GM23338 (cell line): ENCODE results near the gene SH3BGRL. TPM values are rescaled to one million over a fixed set of nuclear protein-coding genes. Genes with fewer than 3 reads are reported as not detected.
A peak's percentile ranks its signal among the peaks of the same experiment; 100 is the strongest.

Experiments
- ATAC-seq: fragments of 200-7000 bp; cut with Tn5 transposase; 3 replicates; pipeline ENCODE4 v1.9.1; 2020
- DNase-seq: peaks from one replicate; pipeline ENCODE4 v3.0.0-alpha.2; 2015; ENCODE audit warnings: low spot score
- H2AFZ ChIP-seq: fragments of 200-600 bp; sonication (generic); 2 replicates; pipeline ENCODE4 v1.8.0; 2016; ENCODE audit warnings: antibody characterized with exemption, mild to moderate bottlenecking, moderate library complexity
- H3F3A ChIP-seq: fragments of 200-600 bp; sonication (generic); replicated peaks from 2 replicates; pipeline ENCODE4 v1.8.0; 2017; ENCODE audit warnings: antibody characterized with exemption, mixed run types, low read depth
- H3K27ac ChIP-seq: fragments of 200-600 bp; sonication (generic); 2 replicates; pipeline ENCODE4 v1.6.1; 2016; ENCODE audit warnings: low read depth
- H3K27me3 ChIP-seq: fragments of 200-600 bp; sonication (generic); 2 replicates; pipeline ENCODE4 v1.8.0; 2016; ENCODE audit warnings: mild to moderate bottlenecking, mixed run types, moderate library complexity; ENCODE audit not compliant: insufficient read depth
- H3K36me3 ChIP-seq: fragments of 200-600 bp; sonication (generic); 2 replicates; pipeline ENCODE4 v1.8.0; 2016; ENCODE audit warnings: mild to moderate bottlenecking; ENCODE audit not compliant: insufficient read depth
- H3K4me1 ChIP-seq: fragments of 200-600 bp; sonication (generic); 2 replicates; pipeline ENCODE4 v1.8.0; 2016; ENCODE audit warnings: mild to moderate bottlenecking, moderate library complexity; ENCODE audit not compliant: insufficient read depth
- H3K4me2 ChIP-seq: fragments of 200-600 bp; sonication (generic); 2 replicates; pipeline ENCODE4 v1.7.1; 2017; ENCODE audit warnings: mixed run types
- H3K4me3 ChIP-seq: fragments of 200-600 bp; sonication (generic); 2 replicates; pipeline ENCODE4 v1.6.1; 2016; ENCODE audit warnings: mixed run types
- H3K79me2 ChIP-seq: fragments of 200-600 bp; sonication (generic); replicated peaks from 2 replicates; pipeline ENCODE4 v1.8.0; 2017; ENCODE audit warnings: mild to moderate bottlenecking; ENCODE audit not compliant: insufficient read depth
- H3K9me2 ChIP-seq: fragments of 200-600 bp; sonication (generic); 2 replicates; pipeline ENCODE4 v1.8.0; 2017; ENCODE audit not compliant: insufficient read depth
- H4K20me1 ChIP-seq: fragments of 200-600 bp; sonication (generic); replicated peaks from 2 replicates; pipeline ENCODE4 v1.8.0; 2017; ENCODE audit warnings: mild to moderate bottlenecking; ENCODE audit not compliant: insufficient read depth
- H3K27ac Mint-ChIP-seq: 2 replicates; pipeline ENCODE4 v1.8.0; 2020; ENCODE audit warnings: inconsistent platforms, mild to moderate bottlenecking, moderate library complexity, mixed read lengths
- H3K27me3 Mint-ChIP-seq: 3 replicates; pipeline ENCODE4 v1.8.0; 2022; ENCODE audit warnings: low read depth, mild to moderate bottlenecking, moderate library complexity, mixed read lengths, inconsistent platforms; ENCODE audit not compliant: insufficient read depth, poor library complexity
- H3K36me3 Mint-ChIP-seq: 3 replicates; pipeline ENCODE4 v1.8.0; 2021; ENCODE audit warnings: low read depth, mild to moderate bottlenecking, inconsistent platforms, moderate library complexity, mixed read lengths
- H3K4me1 Mint-ChIP-seq: 3 replicates; pipeline ENCODE4 v1.8.0; 2020; ENCODE audit warnings: mild to moderate bottlenecking, inconsistent platforms, mixed read lengths
- H3K4me3 Mint-ChIP-seq: 3 replicates; pipeline ENCODE4 v1.8.0; 2021; ENCODE audit warnings: moderate library complexity, mild to moderate bottlenecking, inconsistent platforms, mixed read lengths
- H3K9me3 Mint-ChIP-seq: 3 replicates; pipeline ENCODE4 v1.8.0; 2020; ENCODE audit warnings: moderate library complexity, mild to moderate bottlenecking, inconsistent platforms, mixed read lengths
- EZH2 ChIP-seq: fragments of 200-600 bp; sonication (generic); IDR thresholded peaks from one replicate; pipeline ENCODE4 v1.8.0; 2017; ENCODE audit warnings: antibody characterized with exemption, mild to moderate bottlenecking, low read depth; ENCODE audit not compliant: unreplicated experiment
- NANOG ChIP-seq: IDR thresholded peaks from 2 replicates; pipeline ENCODE4 v1.6.1; 2016; ENCODE audit warnings: antibody characterized with exemption, borderline replicate concordance
- POLR2AphosphoS5 ChIP-seq: IDR thresholded peaks from 2 replicates; pipeline ENCODE4 v1.6.1; 2016; ENCODE audit warnings: antibody characterized with exemption, low read depth
- STAT1 ChIP-seq: IDR thresholded peaks from one replicate; pipeline ENCODE4 v1.6.1; 2016; ENCODE audit warnings: antibody characterized with exemption; ENCODE audit not compliant: unreplicated experiment
- ZNF331 ChIP-seq: fragments of 250-450 bp; sonication (Bioruptor Pico); IDR thresholded peaks from 2 replicates; pipeline ENCODE4 v1.5.0; 2020; ENCODE audit warnings: low read depth, mild to moderate bottlenecking, moderate library complexity
- polyA plus RNA-seq: library from polyadenylated mRNA; unstranded; fragments of >200 nt; fragmentation: Nextera tagmentation; extraction: Ambion mirVana; gene quantifications from 2 replicates; pipeline ENCODE4 v1.2.1, GENCODE V29; 2016
- total RNA-seq: library from RNA; depleted of rRNA; stranded (reverse); fragments of >200 nt; shearing (Covaris generic); gene quantifications from 2 replicates; pipeline ENCODE4 v1.2.3, GENCODE V29; 2014
- TF ChIP-seq, protein P1 (sequence below): IDR thresholded peaks from 2 replicates; pipeline ENCODE4 v1.6.1; 2016; ENCODE audit warnings: antibody characterized with exemption
- TF ChIP-seq, protein P2 (sequence below): IDR thresholded peaks from one replicate; pipeline ENCODE4 v1.6.1; 2018; ENCODE audit warnings: antibody characterized with exemption; ENCODE audit not compliant: unreplicated experiment
- TF ChIP-seq, protein P3 (sequence below): fragments of 250-450 bp; sonication (Bioruptor Pico); IDR thresholded peaks from 2 replicates; pipeline ENCODE4 v1.5.0; 2020; ENCODE audit warnings: mild to moderate bottlenecking, moderate library complexity

The SH3BGRL gene
- total and polyA plus RNA-seq, 2 experiments from 2014 or later = 60.8 to 61.1 TPM

DNA sequence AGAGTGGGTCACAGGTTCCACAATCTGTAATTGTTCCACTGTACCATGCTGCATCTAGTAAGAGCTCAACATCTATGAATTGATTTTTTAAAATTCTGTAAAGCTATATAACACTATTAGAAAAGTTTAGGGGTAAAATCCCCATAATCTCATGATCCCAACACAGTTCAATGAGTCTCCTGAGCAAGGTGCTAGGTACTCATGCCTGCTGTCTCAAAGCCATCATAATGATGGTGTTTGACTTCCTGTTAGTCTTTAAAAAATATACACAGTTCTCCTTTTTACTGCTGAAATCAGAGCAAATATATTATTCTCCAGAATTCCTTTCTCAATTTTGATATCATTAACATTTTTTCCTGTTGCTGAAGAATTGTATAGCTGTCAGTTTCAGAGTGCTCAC is 55.9 kb downstream of the SH3BGRL start:
- no peaks in the 10 kb centered on the region for H3K9me2 ChIP-seq
- Mint-ChIP-seq H3K4me1 (peaks cover 42% of the 10 kb centered on the region; the same call in 2 of the 3 replicates), H3K27ac (0 out of 2 replicates have a peak overlapping the region, but pooled peaks have one; percentile 59), H3K9me3 (no peaks in the 10 kb centered on the region), H3K4me3 (no peak overlapping the region), H3K36me3 (no peaks in the 10 kb centered on the region), H3K27me3 (no peaks in the 10 kb centered on the region)
- peaks cover 42% of the 10 kb centered on the region for H3K4me1 ChIP-seq
- no peaks in the 10 kb centered on the region for H3K27me3 ChIP-seq
- ATAC-seq (no peak), DNase-seq (no peak)
- H2AFZ ChIP-seq = no peak overlapping the region
- no peaks in the 10 kb centered on the region for H4K20me1 ChIP-seq
- H3K27ac ChIP-seq = no peak overlapping the region
- H3K36me3 ChIP-seq = no peaks in the 10 kb centered on the region
- H3K79me2 ChIP-seq = no peaks in the 10 kb centered on the region; the same call in 1 of the 2 replicates
- no peaks in the 10 kb centered on the region for H3F3A ChIP-seq
- no peak overlapping the region for H3K4me3 ChIP-seq
- no peak overlapping the region for H3K4me2 ChIP-seq
- TF ChIP-seq EZH2 (no peak), STAT1 (no peak), POLR2AphosphoS5 (no peak), NANOG (no peak)

DNA sequence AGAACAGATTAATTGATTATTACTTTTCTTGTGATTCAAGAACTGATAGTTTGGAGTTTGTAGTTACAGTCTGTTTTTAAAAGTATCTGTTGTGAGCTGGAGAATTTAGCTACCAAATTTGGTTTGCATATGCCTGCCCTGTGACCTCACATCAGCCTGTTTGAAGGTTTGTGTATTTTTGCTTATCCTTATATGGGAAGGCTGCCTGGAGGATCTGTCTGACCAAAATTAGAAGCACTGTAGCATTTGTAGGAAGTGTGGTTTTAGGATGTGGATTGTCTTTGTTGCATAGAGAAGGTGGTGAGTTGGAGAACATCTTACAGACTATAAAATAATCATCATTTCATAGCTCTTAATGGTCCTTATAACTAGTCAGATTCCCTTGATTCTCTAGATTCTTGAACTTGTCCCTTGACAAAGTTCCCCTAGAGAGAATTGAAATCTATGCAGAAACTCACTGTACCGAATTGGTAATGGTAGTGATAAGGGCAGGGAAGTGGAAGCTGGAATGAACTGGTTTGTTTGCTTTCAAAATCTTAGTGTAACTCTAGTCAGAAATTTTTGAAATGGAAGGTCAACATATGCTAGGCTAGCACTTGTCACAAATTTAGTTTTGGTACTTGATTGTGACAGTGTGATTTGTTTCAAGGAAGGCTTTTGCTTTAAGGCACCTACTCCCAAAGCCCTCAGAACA is 57.3 kb downstream of the SH3BGRL start:
- Histone ChIP-seq H4K20me1 (no peaks in the 10 kb centered on the region), H2AFZ (no peak overlapping the region), H3K36me3 (no peaks in the 10 kb centered on the region), H3K9me2 (no peaks in the 10 kb centered on the region), H3K4me1 (peaks cover 50% of the 10 kb centered on the region), H3K79me2 (no peaks in the 10 kb centered on the region; the same call in 1 of the 2 replicates), H3K27me3 (no peaks in the 10 kb centered on the region), H3K4me3 (no peak overlapping the region), H3F3A (no peaks in the 10 kb centered on the region), H3K4me2 (peak overlapping the region; percentile 69), H3K27ac (peak overlapping the region; percentile 35)
- ATAC-seq = no peak
- no peak for DNase-seq
- Mint-ChIP-seq H3K27ac (peak overlapping the region; percentile 82), H3K36me3 (no peaks in the 10 kb centered on the region), H3K9me3 (no peaks in the 10 kb centered on the region), H3K27me3 (no peaks in the 10 kb centered on the region), H3K4me3 (no peak overlapping the region), H3K4me1 (peaks cover 53% of the 10 kb centered on the region; the same call in 2 of the 3 replicates)
- TF ChIP-seq, protein P1, sequence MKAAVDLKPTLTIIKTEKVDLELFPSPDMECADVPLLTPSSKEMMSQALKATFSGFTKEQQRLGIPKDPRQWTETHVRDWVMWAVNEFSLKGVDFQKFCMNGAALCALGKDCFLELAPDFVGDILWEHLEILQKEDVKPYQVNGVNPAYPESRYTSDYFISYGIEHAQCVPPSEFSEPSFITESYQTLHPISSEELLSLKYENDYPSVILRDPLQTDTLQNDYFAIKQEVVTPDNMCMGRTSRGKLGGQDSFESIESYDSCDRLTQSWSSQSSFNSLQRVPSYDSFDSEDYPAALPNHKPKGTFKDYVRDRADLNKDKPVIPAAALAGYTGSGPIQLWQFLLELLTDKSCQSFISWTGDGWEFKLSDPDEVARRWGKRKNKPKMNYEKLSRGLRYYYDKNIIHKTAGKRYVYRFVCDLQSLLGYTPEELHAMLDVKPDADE = no peak
- TF ChIP-seq POLR2AphosphoS5 (no peak), ZNF331 (CRISPR knock-in tag) (no peak)
- TF ChIP-seq, protein P2, sequence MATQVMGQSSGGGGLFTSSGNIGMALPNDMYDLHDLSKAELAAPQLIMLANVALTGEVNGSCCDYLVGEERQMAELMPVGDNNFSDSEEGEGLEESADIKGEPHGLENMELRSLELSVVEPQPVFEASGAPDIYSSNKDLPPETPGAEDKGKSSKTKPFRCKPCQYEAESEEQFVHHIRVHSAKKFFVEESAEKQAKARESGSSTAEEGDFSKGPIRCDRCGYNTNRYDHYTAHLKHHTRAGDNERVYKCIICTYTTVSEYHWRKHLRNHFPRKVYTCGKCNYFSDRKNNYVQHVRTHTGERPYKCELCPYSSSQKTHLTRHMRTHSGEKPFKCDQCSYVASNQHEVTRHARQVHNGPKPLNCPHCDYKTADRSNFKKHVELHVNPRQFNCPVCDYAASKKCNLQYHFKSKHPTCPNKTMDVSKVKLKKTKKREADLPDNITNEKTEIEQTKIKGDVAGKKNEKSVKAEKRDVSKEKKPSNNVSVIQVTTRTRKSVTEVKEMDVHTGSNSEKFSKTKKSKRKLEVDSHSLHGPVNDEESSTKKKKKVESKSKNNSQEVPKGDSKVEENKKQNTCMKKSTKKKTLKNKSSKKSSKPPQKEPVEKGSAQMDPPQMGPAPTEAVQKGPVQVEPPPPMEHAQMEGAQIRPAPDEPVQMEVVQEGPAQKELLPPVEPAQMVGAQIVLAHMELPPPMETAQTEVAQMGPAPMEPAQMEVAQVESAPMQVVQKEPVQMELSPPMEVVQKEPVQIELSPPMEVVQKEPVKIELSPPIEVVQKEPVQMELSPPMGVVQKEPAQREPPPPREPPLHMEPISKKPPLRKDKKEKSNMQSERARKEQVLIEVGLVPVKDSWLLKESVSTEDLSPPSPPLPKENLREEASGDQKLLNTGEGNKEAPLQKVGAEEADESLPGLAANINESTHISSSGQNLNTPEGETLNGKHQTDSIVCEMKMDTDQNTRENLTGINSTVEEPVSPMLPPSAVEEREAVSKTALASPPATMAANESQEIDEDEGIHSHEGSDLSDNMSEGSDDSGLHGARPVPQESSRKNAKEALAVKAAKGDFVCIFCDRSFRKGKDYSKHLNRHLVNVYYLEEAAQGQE = no peak
- TF ChIP-seq, protein P3, sequence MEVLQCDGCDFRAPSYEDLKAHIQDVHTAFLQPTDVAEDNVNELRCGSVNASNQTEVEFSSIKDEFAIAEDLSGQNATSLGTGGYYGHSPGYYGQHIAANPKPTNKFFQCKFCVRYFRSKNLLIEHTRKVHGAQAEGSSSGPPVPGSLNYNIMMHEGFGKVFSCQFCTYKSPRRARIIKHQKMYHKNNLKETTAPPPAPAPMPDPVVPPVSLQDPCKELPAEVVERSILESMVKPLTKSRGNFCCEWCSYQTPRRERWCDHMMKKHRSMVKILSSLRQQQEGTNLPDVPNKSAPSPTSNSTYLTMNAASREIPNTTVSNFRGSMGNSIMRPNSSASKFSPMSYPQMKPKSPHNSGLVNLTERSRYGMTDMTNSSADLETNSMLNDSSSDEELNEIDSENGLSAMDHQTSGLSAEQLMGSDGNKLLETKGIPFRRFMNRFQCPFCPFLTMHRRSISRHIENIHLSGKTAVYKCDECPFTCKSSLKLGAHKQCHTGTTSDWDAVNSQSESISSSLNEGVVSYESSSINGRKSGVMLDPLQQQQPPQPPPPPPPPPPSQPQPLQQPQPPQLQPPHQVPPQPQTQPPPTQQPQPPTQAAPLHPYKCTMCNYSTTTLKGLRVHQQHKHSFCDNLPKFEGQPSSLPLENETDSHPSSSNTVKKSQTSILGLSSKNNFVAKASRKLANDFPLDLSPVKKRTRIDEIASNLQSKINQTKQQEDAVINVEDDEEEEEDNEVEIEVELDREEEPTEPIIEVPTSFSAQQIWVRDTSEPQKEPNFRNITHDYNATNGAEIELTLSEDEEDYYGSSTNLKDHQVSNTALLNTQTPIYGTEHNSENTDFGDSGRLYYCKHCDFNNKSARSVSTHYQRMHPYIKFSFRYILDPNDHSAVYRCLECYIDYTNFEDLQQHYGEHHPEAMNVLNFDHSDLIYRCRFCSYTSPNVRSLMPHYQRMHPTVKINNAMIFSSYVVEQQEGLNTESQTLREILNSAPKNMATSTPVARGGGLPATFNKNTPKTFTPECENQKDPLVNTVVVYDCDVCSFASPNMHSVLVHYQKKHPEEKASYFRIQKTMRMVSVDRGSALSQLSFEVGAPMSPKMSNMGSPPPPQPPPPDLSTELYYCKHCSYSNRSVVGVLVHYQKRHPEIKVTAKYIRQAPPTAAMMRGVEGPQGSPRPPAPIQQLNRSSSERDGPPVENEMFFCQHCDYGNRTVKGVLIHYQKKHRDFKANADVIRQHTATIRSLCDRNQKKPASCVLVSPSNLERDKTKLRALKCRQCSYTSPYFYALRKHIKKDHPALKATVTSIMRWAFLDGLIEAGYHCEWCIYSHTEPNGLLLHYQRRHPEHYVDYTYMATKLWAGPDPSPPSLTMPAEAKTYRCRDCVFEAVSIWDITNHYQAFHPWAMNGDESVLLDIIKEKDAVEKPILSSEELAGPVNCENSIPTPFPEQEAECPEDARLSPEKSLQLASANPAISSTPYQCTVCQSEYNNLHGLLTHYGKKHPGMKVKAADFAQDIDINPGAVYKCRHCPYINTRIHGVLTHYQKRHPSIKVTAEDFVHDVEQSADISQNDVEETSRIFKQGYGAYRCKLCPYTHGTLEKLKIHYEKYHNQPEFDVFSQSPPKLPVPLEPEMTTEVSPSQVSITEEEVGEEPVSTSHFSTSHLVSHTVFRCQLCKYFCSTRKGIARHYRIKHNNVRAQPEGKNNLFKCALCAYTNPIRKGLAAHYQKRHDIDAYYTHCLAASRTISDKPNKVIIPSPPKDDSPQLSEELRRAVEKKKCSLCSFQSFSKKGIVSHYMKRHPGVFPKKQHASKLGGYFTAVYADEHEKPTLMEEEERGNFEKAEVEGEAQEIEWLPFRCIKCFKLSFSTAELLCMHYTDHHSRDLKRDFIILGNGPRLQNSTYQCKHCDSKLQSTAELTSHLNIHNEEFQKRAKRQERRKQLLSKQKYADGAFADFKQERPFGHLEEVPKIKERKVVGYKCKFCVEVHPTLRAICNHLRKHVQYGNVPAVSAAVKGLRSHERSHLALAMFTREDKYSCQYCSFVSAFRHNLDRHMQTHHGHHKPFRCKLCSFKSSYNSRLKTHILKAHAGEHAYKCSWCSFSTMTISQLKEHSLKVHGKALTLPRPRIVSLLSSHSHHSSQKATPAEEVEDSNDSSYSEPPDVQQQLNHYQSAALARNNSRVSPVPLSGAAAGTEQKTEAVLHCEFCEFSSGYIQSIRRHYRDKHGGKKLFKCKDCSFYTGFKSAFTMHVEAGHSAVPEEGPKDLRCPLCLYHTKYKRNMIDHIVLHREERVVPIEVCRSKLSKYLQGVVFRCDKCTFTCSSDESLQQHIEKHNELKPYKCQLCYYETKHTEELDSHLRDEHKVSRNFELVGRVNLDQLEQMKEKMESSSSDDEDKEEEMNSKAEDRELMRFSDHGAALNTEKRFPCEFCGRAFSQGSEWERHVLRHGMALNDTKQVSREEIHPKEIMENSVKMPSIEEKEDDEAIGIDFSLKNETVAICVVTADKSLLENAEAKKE = no peak
